GM12878 (cell line): ENCODE data around the gene TBRG1. TPM values are rescaled to one million over a fixed set of nuclear protein-coding genes. Genes with fewer than 3 reads are reported as not detected.

ENCODE experiments used
- ATAC-seq: fragments of 200-7000 bp; cut with Tn5 transposase; 3 replicates; pipeline ENCODE4 v1.9.1; 2020; ENCODE audit warnings: mild to moderate bottlenecking, moderate library complexity
- BruUV-seq: library from RNA; stranded (reverse); fragments of 400-500 nt; replicated peaks from 2 replicates; lab custom pipeline; 2021; lab: Mats Ljungman, UMichigan
- CTCF ChIA-PET: fragments of 300-600 bp; sonication (Branson Sonifier 250); formaldehyde crosslinking; extraction: SDS; loops from one replicate; lab custom pipeline; 2021; ENCODE audit warnings: inconsistent platforms; lab: Yijun Ruan, JAX
- POLR2A ChIA-PET: fragments of 350-600 bp; formaldehyde crosslinking; extraction: SDS; loops from one replicate; lab custom pipeline; 2021; ENCODE audit warnings: inconsistent platforms; lab: Charles Lee
- RAD21 ChIA-PET: fragments of 300-600 bp; sonication (Branson Sonifier 250); formaldehyde crosslinking; loops from one replicate; lab custom pipeline; 2023; ENCODE audit warnings: antibody characterized with exemption; ENCODE audit not compliant: unreplicated experiment; lab: Charles Lee
- SMC1A ChIA-PET: fragments of 300-600 bp; sonication (Branson Sonifier 250); formaldehyde crosslinking; loops from one replicate; lab custom pipeline; 2023; ENCODE audit not compliant: unreplicated experiment, uncharacterized antibody; lab: Charles Lee
- DNase-seq: peaks from one replicate; pipeline ENCODE4 v3.0.0-alpha.2; 2011; ENCODE audit warnings: low read depth, low spot score
- FAIRE-seq: peaks from 3 replicates; lab custom pipeline; 2011; peaks lifted over from hg19 to GRCh38; lab: Jason Lieb, UNC
- H2AFZ ChIP-seq: 2 replicates; pipeline ENCODE4 v1.6.0; 2011; ENCODE audit warnings: low read depth, low read length, control low read depth; ENCODE audit not compliant: control insufficient read depth
- H3K27ac ChIP-seq: 2 replicates; pipeline ENCODE4 v1.5.1; 2011; ENCODE audit warnings: control low read depth; ENCODE audit not compliant: control insufficient read depth, insufficient read depth
- H3K27me3 ChIP-seq, 2 experiments: replicated peaks in 1 of 2; 2 replicates each; pipeline versions ENCODE4 v1.6.0 to v1.6.1; 2011; ENCODE audit warnings: low read length in 1 of 2; ENCODE audit not compliant: control insufficient read depth in 2 of 2, insufficient read depth in 2 of 2
- H3K36me3 ChIP-seq, 2 experiments: 2 replicates each; pipeline ENCODE4 v1.5.1; 2011; ENCODE audit warnings: low read length in 1 of 2; ENCODE audit not compliant: control insufficient read depth in 2 of 2, insufficient read depth in 2 of 2
- H3K4me1 ChIP-seq: 2 replicates; pipeline ENCODE4 v1.6.1; 2011; ENCODE audit warnings: mild to moderate bottlenecking, low read length, moderate library complexity, mixed read lengths; ENCODE audit not compliant: control insufficient read depth, insufficient read depth
- H3K4me2 ChIP-seq: 2 replicates; pipeline ENCODE4 v1.6.0; 2011; ENCODE audit warnings: control low read depth; ENCODE audit not compliant: control insufficient read depth, insufficient read depth
- H3K4me3 ChIP-seq: fragments of 200-600 bp; sonication (generic); 2 replicates; pipeline ENCODE4 v1.5.1; 2016
- H3K79me2 ChIP-seq: 2 replicates; pipeline ENCODE4 v1.6.0; 2011; ENCODE audit warnings: low read length; ENCODE audit not compliant: control insufficient read depth, insufficient read depth
- H3K9ac ChIP-seq: 2 replicates; pipeline ENCODE4 v1.8.0; 2011; ENCODE audit warnings: low read length, control low read depth, mixed read lengths; ENCODE audit not compliant: control insufficient read depth, insufficient read depth
- H3K9me3 ChIP-seq: replicated peaks from 3 replicates; pipeline ENCODE4 v1.5.1; 2011; ENCODE audit warnings: mild to moderate bottlenecking, low read length; ENCODE audit not compliant: control insufficient read depth, insufficient read depth
- H4K20me1 ChIP-seq: 2 replicates; pipeline ENCODE4 v1.6.0; 2011; ENCODE audit not compliant: control insufficient read depth, insufficient read depth
- CBX3 ChIP-seq: fragments of 200-600 bp; sonication (generic); IDR thresholded peaks from 2 replicates; pipeline ENCODE4 v1.6.1; 2016; ENCODE audit warnings: low read depth, borderline replicate concordance
- CREB1 ChIP-seq: IDR thresholded peaks from 2 replicates; pipeline ENCODE4 v1.6.1; 2012; ENCODE audit warnings: low read depth, mild to moderate bottlenecking, inconsistent platforms
- EGR1 ChIP-seq, 2 experiments: IDR thresholded peaks; 1 replicate in 1 of 2; 2 replicates in 1 of 2; pipeline ENCODE4 v1.6.1; 2011 to 2012; ENCODE audit warnings: low read depth in 2 of 2, low read length in 2 of 2, borderline replicate concordance in 1 of 2, mild to moderate bottlenecking in 1 of 2, moderate library complexity in 1 of 2
- FOXM1 ChIP-seq: IDR thresholded peaks from 2 replicates; pipeline ENCODE4 v1.6.1; 2012; ENCODE audit warnings: low read depth, mild to moderate bottlenecking, inconsistent platforms, low read length, moderate library complexity
- JUND ChIP-seq: IDR thresholded peaks from 2 replicates; pipeline ENCODE4 v1.6.1; 2012; ENCODE audit warnings: low read depth, mild to moderate bottlenecking, low read length, improper control_type of control experiment, moderate library complexity
- NFIC ChIP-seq: IDR thresholded peaks from 2 replicates; pipeline ENCODE4 v1.6.1; 2012; ENCODE audit warnings: low read depth, mild to moderate bottlenecking, inconsistent platforms, low read length, moderate library complexity
- NR2F1 ChIP-seq: fragments of 450-650 bp; conservative IDR thresholded peaks from 2 replicates; pipeline ENCODE4 v1.6.1; 2017; ENCODE audit warnings: mild to moderate bottlenecking
- NRF1 ChIP-seq: conservative IDR thresholded peaks from 2 replicates; pipeline ENCODE4 v1.6.1; 2011; ENCODE audit warnings: mild to moderate bottlenecking, low read depth, low read length, improper control_type of control experiment
- PAX5 ChIP-seq: IDR thresholded peaks from 2 replicates; pipeline ENCODE4 v1.6.1; 2011; ENCODE audit warnings: low read depth, low read length, borderline replicate concordance
- RB1 ChIP-seq: fragments of 450-650 bp; formaldehyde crosslinking; IDR thresholded peaks from 2 replicates; pipeline ENCODE4 v1.6.1; 2017; ENCODE audit warnings: mild to moderate bottlenecking, borderline replicate concordance
- RFX5 ChIP-seq: IDR thresholded peaks from 2 replicates; pipeline ENCODE4 v1.6.1; 2011; ENCODE audit warnings: low read depth, low read length, improper control_type of control experiment
- STAT3 ChIP-seq: IDR thresholded peaks from 2 replicates; pipeline ENCODE4 v1.6.1; 2011; ENCODE audit warnings: low read depth, low read length, improper control_type of control experiment
- TCF12 ChIP-seq: IDR thresholded peaks from 2 replicates; pipeline ENCODE4 v1.6.1; 2011; ENCODE audit warnings: low read depth, mild to moderate bottlenecking, low read length
- WGBS: methylation state at CpG from one replicate; pipeline ENCODE4 v1.1.6; 2016; ENCODE audit warnings: low lambda C conversion rate; ENCODE audit not compliant: insufficient replicate concordance, insufficient coverage; ENCODE audit errors: missing lambda C conversion rate; 5-methylcytosine and 5-hydroxymethylcytosine counted together
- in situ Hi-C: fragments of 300-500 bp; cut with MboI; formaldehyde crosslinking; loops from 9 replicates; pipeline ENCODE4 v1.14.3; 2018; ENCODE audit warnings: mixed read lengths
- intact Hi-C: fragments of 100-400 bp; cut with micrococcal nuclease; formaldehyde crosslinking; loops from one replicate; pipeline ENCODE4 v1.14.2; 2022; ENCODE audit not compliant: unreplicated experiment
- polyA plus RNA-seq, 11 experiments: library from polyadenylated mRNA; depleted of rRNA in 4 of 11; unstranded in 6 of 11; stranded (reverse) in 5 of 11; fragments of >200 nt; fragmentation: Nextera tagmentation in 4 of 11; fragmentation: Illumina TruSeq in 1 of 11; extraction: Ambion mirVana in 4 of 11; extraction: Trizol in 1 of 11; gene quantifications; 1 replicate in 1 of 11; 2 replicates in 10 of 11; pipeline versions ENCODE4 v1.2.1 to v1.2.3, GENCODE V29; 2011 to 2016; ENCODE audit warnings: inconsistent platforms in 2 of 11, missing spikeins in 2 of 11, low read depth in 1 of 11
- total RNA-seq, 4 experiments: library from RNA; depleted of rRNA in 3 of 4; stranded (reverse); fragments of >200 nt in 3 of 4; fragmentation: Illumina TruSeq in 1 of 4; extraction: Trizol in 1 of 4; gene quantifications; 2 replicates each; pipeline versions ENCODE4 v1.2.1 to v1.2.3, GENCODE V29; 2013 to 2021
- TF ChIP-seq, protein P1 (sequence below): fragments of 450-650 bp; IDR thresholded peaks from 2 replicates; pipeline ENCODE4 v1.6.1; 2017; ENCODE audit warnings: antibody characterized with exemption, mild to moderate bottlenecking, moderate library complexity
- TF ChIP-seq, protein P2 (sequence below): fragments of 450-650 bp; IDR thresholded peaks from 2 replicates; pipeline ENCODE4 v1.6.1; 2017; ENCODE audit warnings: low read depth, mild to moderate bottlenecking, moderate library complexity
- TF ChIP-seq, protein P3 (sequence below): fragments of 450-650 bp; IDR thresholded peaks from 2 replicates; pipeline ENCODE4 v1.6.1; 2017; ENCODE audit warnings: mild to moderate bottlenecking, moderate library complexity

Gene TBRG1
- total and polyA plus RNA-seq, 10 of the 15 experiments (the other 5 are each of a cell fraction or from before 2014, with no cell fraction given) = 12.3 to 46.6 (median 26.2) TPM

DNA sequence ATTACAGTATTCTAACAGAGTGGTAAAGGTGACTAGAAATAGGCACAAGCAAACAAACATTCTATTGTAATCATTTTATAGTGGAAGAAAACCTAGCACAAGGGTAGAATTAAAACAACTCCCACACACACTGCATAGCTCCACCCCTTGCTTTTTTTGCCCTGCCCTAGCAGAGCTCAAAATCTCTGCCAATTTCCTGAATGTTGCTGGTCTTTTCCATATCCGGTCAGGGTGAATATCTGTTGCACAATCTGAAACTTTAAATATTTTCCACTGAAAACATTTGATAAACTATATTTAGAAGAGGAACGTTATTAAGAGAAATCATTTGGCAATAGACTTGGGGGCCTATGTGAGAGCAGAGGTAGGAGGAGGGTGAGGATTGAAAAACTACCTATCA, 53.7 kb downstream of the TBRG1 start (continued):
- TF ChIP-seq STAT3 (no peak), JUND (no peak), RFX5 (no peak), FOXM1 (no peak)

DNA sequence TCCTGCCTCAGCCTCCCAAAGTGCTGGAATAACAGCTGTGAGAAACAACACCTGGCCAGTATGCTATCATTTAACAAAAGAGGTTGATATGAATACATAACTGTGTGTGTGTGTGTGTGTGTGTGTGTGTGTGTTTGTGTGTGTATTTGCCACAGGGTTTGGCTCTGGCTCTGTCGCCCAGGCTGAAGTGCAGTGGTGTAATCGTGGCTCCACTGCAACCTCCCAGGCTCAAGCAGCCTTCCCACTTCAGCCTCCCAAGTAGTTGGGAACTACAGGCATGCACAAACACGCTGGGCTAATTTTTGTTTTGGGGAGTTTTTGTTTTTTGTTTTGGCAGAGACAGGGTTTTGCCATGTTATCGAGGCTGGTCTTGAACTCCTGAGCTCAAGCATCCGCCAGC, 55.8 kb downstream of the TBRG1 start:
- no peak overlapping the region for H2AFZ ChIP-seq
- ChIA-PET SMC1A (interaction anchor here (1.3 to 2.5 kb wide), 3 partner anchors 46 to 116 kb away, joined by 3 to 13 read pairs (median 3); no protein-coding TSS in a partner anchor), CTCF (no interaction called here), POLR2A (interaction anchor here (0.7 kb wide), 1 partner anchor 1027 kb away, joined by 6 read pairs; no protein-coding TSS in a partner anchor), RAD21 (no interaction called here)
- H3K36me3 ChIP-seq = no peaks in the 10 kb centered on the region
- intact Hi-C loops = no loop called here
- no TSS peak for BruUV-seq
- no peaks in the 10 kb centered on the region for H3K79me2 ChIP-seq
- no peak overlapping the region for H3K9ac ChIP-seq
- H3K4me2 ChIP-seq = no peak overlapping the region
- 57% methylated on average over 5 of the region's 5 CpGs for WGBS
- H3K4me3 ChIP-seq = no peak overlapping the region
- DNase-seq (no peak), ATAC-seq (no peak), FAIRE-seq (no peak)
- H3K4me1 ChIP-seq = no peaks in the 10 kb centered on the region
- H3K9me3 ChIP-seq = peaks cover 5% of the 10 kb centered on the region; the same call in 2 of the 3 replicates
- H4K20me1 ChIP-seq = no peaks in the 10 kb centered on the region
- H3K27me3 ChIP-seq = no peaks in the 10 kb centered on the region
- in situ Hi-C loops = no loop called here
- no peak overlapping the region for H3K27ac ChIP-seq
- no peak for TF ChIP-seq TCF12
- TF ChIP-seq EGR1 (IDR thresholded peaks at IDR 0.05; ENCODE audit: borderline replicate concordance in 1 of 2, low read depth in 2 of 2, low read length in 2 of 2) = no peak
- no peak for TF ChIP-seq NFIC
- TF ChIP-seq, protein P1, sequence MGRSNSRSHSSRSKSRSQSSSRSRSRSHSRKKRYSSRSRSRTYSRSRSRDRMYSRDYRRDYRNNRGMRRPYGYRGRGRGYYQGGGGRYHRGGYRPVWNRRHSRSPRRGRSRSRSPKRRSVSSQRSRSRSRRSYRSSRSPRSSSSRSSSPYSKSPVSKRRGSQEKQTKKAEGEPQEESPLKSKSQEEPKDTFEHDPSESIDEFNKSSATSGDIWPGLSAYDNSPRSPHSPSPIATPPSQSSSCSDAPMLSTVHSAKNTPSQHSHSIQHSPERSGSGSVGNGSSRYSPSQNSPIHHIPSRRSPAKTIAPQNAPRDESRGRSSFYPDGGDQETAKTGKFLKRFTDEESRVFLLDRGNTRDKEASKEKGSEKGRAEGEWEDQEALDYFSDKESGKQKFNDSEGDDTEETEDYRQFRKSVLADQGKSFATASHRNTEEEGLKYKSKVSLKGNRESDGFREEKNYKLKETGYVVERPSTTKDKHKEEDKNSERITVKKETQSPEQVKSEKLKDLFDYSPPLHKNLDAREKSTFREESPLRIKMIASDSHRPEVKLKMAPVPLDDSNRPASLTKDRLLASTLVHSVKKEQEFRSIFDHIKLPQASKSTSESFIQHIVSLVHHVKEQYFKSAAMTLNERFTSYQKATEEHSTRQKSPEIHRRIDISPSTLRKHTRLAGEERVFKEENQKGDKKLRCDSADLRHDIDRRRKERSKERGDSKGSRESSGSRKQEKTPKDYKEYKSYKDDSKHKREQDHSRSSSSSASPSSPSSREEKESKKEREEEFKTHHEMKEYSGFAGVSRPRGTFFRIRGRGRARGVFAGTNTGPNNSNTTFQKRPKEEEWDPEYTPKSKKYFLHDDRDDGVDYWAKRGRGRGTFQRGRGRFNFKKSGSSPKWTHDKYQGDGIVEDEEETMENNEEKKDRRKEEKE = no peak
- no peak for TF ChIP-seq NR2F1
- TF ChIP-seq RB1 = no peak
- TF ChIP-seq PAX5 = no peak
- no peak for TF ChIP-seq CREB1
- TF ChIP-seq, protein P2, sequence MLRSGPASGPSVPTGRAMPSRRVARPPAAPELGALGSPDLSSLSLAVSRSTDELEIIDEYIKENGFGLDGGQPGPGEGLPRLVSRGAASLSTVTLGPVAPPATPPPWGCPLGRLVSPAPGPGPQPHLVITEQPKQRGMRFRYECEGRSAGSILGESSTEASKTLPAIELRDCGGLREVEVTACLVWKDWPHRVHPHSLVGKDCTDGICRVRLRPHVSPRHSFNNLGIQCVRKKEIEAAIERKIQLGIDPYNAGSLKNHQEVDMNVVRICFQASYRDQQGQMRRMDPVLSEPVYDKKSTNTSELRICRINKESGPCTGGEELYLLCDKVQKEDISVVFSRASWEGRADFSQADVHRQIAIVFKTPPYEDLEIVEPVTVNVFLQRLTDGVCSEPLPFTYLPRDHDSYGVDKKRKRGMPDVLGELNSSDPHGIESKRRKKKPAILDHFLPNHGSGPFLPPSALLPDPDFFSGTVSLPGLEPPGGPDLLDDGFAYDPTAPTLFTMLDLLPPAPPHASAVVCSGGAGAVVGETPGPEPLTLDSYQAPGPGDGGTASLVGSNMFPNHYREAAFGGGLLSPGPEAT = no peak
- no peak for TF ChIP-seq NRF1
- no peak for TF ChIP-seq CBX3
- TF ChIP-seq, protein P3, sequence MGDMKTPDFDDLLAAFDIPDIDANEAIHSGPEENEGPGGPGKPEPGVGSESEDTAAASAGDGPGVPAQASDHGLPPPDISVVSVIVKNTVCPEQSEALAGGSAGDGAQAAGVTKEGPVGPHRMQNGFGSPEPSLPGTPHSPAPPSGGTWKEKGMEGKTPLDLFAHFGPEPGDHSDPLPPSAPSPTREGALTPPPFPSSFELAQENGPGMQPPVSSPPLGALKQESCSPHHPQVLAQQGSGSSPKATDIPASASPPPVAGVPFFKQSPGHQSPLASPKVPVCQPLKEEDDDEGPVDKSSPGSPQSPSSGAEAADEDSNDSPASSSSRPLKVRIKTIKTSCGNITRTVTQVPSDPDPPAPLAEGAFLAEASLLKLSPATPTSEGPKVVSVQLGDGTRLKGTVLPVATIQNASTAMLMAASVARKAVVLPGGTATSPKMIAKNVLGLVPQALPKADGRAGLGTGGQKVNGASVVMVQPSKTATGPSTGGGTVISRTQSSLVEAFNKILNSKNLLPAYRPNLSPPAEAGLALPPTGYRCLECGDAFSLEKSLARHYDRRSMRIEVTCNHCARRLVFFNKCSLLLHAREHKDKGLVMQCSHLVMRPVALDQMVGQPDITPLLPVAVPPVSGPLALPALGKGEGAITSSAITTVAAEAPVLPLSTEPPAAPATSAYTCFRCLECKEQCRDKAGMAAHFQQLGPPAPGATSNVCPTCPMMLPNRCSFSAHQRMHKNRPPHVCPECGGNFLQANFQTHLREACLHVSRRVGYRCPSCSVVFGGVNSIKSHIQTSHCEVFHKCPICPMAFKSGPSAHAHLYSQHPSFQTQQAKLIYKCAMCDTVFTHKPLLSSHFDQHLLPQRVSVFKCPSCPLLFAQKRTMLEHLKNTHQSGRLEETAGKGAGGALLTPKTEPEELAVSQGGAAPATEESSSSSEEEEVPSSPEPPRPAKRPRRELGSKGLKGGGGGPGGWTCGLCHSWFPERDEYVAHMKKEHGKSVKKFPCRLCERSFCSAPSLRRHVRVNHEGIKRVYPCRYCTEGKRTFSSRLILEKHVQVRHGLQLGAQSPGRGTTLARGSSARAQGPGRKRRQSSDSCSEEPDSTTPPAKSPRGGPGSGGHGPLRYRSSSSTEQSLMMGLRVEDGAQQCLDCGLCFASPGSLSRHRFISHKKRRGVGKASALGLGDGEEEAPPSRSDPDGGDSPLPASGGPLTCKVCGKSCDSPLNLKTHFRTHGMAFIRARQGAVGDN = no peak
